ENCODE measurements around the gene ARHGAP26. TPM values are rescaled to one million over a fixed set of nuclear protein-coding genes. Genes with fewer than 3 reads are reported as not detected.

ARHGAP26 gene
- polyA plus RNA-seq, 1 donor (not counting 4 experiments of a cell fraction or from before 2014, with no cell fraction given): 3.9 TPM

GRCh38 chr5:142881076-142881783 is 111.1 kb downstream of the ARHGAP26 start:
- Histone ChIP-seq H3K4me3 (ENCODE audit: control insufficient read depth in 2 of 3, extremely low read depth in 1 of 3, insufficient read depth in 2 of 3, low read depth in 1 of 3, low read length in 3 of 3) (no peak overlapping the region), H3K9ac (ENCODE audit: control insufficient read depth, extremely low read depth, insufficient read depth, low read length) (no peak overlapping the region), H3K27ac (ENCODE audit: control insufficient read depth, insufficient read depth, low read length) (no peak overlapping the region), H3K9me3 (ENCODE audit: control insufficient read depth, low read depth, low read length) (no peaks in the 10 kb centered on the region), H3K9me1 (ENCODE audit: control insufficient read depth, extremely low read depth, insufficient read depth, low read length) (no peaks in the 10 kb centered on the region), H3K4me2 (ENCODE audit: control insufficient read depth, extremely low read depth, insufficient read depth, low read depth, low read length) (no peak overlapping the region), H4K20me1 (ENCODE audit: control insufficient read depth, extremely low read depth, insufficient read depth, low read length) (no peaks in the 10 kb centered on the region), H2AFZ (ENCODE audit: control insufficient read depth, low read length) (no peak overlapping the region), H3K4me1 (ENCODE audit: control insufficient read depth, extremely low read depth, insufficient read depth, low read length) (no peaks in the 10 kb centered on the region), H3K79me2 (ENCODE audit: control insufficient read depth, insufficient read depth, low read length) (no peaks in the 10 kb centered on the region), H3K36me3 (ENCODE audit: control insufficient read depth in 2 of 2, extremely low read depth in 1 of 2, insufficient read depth in 2 of 2, low read length in 2 of 2) (no peaks in the 10 kb centered on the region), H3K27me3 (ENCODE audit: control insufficient read depth, extremely low read depth, insufficient read depth, low read length) (no peaks in the 10 kb centered on the region)
- dilution Hi-C loops (cut with MboI; ENCODE audit: extremely low pct_ligation_motif_present, low sequenced_read_pairs): no loop called here
- FAIRE-seq (no peak), DNase-seq (ENCODE audit: low read depth, low spot score) (no peak)
- TF ChIP-seq EZH2 (IDR thresholded peaks at IDR 0.05; ENCODE audit: low read length): no peak
- TF ChIP-seq CTCF (optimal IDR thresholded peaks at IDR 0.05 in 1 of 3, IDR thresholded peaks at IDR 0.05 in 1 of 3, conservative IDR thresholded peaks at IDR 0.05 in 1 of 3; ENCODE audit: extremely low read depth in 1 of 3, insufficient read depth in 2 of 3, low read length in 3 of 3): no peak

GRCh38 chr5:142881784-142882126 is 111.6 kb downstream of the ARHGAP26 start:
- dilution Hi-C loops (cut with MboI; ENCODE audit: extremely low pct_ligation_motif_present, low sequenced_read_pairs): no loop called here
- no peaks in the 10 kb centered on the region for H3K9me1 ChIP-seq (ENCODE audit: control insufficient read depth, extremely low read depth, insufficient read depth, low read length)
- no peaks in the 10 kb centered on the region for H3K4me1 ChIP-seq (ENCODE audit: control insufficient read depth, extremely low read depth, insufficient read depth, low read length)
- no peaks in the 10 kb centered on the region for H4K20me1 ChIP-seq (ENCODE audit: control insufficient read depth, extremely low read depth, insufficient read depth, low read length)
- no peak for DNase-seq (ENCODE audit: low read depth, low spot score)
- no peak overlapping the region for H3K4me2 ChIP-seq (ENCODE audit: control insufficient read depth, extremely low read depth, insufficient read depth, low read depth, low read length)
- no peaks in the 10 kb centered on the region for H3K9me3 ChIP-seq (ENCODE audit: control insufficient read depth, low read depth, low read length)
- H3K27me3 ChIP-seq (ENCODE audit: control insufficient read depth, extremely low read depth, insufficient read depth, low read length): no peaks in the 10 kb centered on the region
- TF ChIP-seq CTCF (optimal IDR thresholded peaks at IDR 0.05 in 1 of 3, IDR thresholded peaks at IDR 0.05 in 1 of 3, conservative IDR thresholded peaks at IDR 0.05 in 1 of 3; ENCODE audit: extremely low read depth in 1 of 3, insufficient read depth in 2 of 3, low read length in 3 of 3) (no peak), EZH2 (IDR thresholded peaks at IDR 0.05; ENCODE audit: low read length) (no peak)
- H2AFZ ChIP-seq (ENCODE audit: control insufficient read depth, low read length): no peak overlapping the region
- H3K9ac ChIP-seq (ENCODE audit: control insufficient read depth, extremely low read depth, insufficient read depth, low read length): no peak overlapping the region
- H3K79me2 ChIP-seq (ENCODE audit: control insufficient read depth, insufficient read depth, low read length): no peaks in the 10 kb centered on the region
- H3K36me3 ChIP-seq (ENCODE audit: control insufficient read depth in 2 of 2, extremely low read depth in 1 of 2, insufficient read depth in 2 of 2, low read length in 2 of 2): no peaks in the 10 kb centered on the region
- no peak overlapping the region for H3K27ac ChIP-seq (ENCODE audit: control insufficient read depth, insufficient read depth, low read length)
- no peak overlapping the region for H3K4me3 ChIP-seq (ENCODE audit: control insufficient read depth in 2 of 3, extremely low read depth in 1 of 3, insufficient read depth in 2 of 3, low read depth in 1 of 3, low read length in 3 of 3)
- FAIRE-seq: no peak

Measured in keratinocyte (primary cell).